Neural progenitor cell (in vitro differentiated cells): ENCODE measurements around the gene ATL1. TPM values are rescaled to one million over a fixed set of nuclear protein-coding genes. Genes with fewer than 3 reads are reported as not detected.

ENCODE experiments used
- DNase-seq: peaks from one replicate; pipeline ENCODE4 v3.0.0-alpha.2; 2016; ENCODE audit warnings: low spot score
- H2AFZ ChIP-seq: fragments of 200-600 bp; sonication (generic); replicated peaks from 2 replicates; pipeline ENCODE4 v1.6.1; 2016; ENCODE audit warnings: antibody characterized with exemption
- H3F3A ChIP-seq: fragments of 200-600 bp; sonication (generic); 2 replicates; pipeline ENCODE4 v1.6.1; 2016; ENCODE audit warnings: antibody characterized with exemption, low read depth
- H3K27ac ChIP-seq: fragments of 200-600 bp; sonication (generic); 2 replicates; pipeline ENCODE4 v1.5.1; 2016; ENCODE audit warnings: mild to moderate bottlenecking
- H3K27me3 ChIP-seq: fragments of 200-600 bp; sonication (generic); 2 replicates; pipeline ENCODE4 v1.6.1; 2016; ENCODE audit warnings: mild to moderate bottlenecking, moderate library complexity
- H3K36me3 ChIP-seq: fragments of 200-600 bp; sonication (generic); 2 replicates; pipeline ENCODE4 v1.5.1; 2016
- H3K4me1 ChIP-seq: fragments of 200-600 bp; sonication (generic); 2 replicates; pipeline ENCODE4 v1.6.1; 2016; ENCODE audit warnings: mixed run types
- H3K4me2 ChIP-seq: fragments of 200-600 bp; sonication (generic); 2 replicates; pipeline ENCODE4 v1.6.1; 2016
- H3K4me3 ChIP-seq: fragments of 200-600 bp; sonication (generic); 2 replicates; pipeline ENCODE4 v1.5.1; 2016
- H3K79me2 ChIP-seq: fragments of 200-600 bp; sonication (generic); 2 replicates; pipeline ENCODE4 v1.6.1; 2016; ENCODE audit warnings: low read depth
- H3K9ac ChIP-seq: fragments of 200-600 bp; sonication (generic); 2 replicates; pipeline ENCODE4 v1.6.1; 2016
- H3K9me3 ChIP-seq: fragments of 200-600 bp; sonication (generic); 2 replicates; pipeline ENCODE4 v1.5.1; 2016; ENCODE audit warnings: low read depth
- H4K20me1 ChIP-seq: fragments of 200-600 bp; sonication (generic); 2 replicates; pipeline ENCODE4 v1.6.1; 2016; ENCODE audit warnings: low read depth
- H3K27ac Mint-ChIP-seq: 3 replicates; pipeline ENCODE4 v1.8.0; 2021; ENCODE audit warnings: mixed read lengths
- H3K27me3 Mint-ChIP-seq: 2 replicates; pipeline ENCODE4 v1.8.0; 2022; ENCODE audit warnings: low read depth, mild to moderate bottlenecking, inconsistent platforms, moderate library complexity, mixed read lengths; ENCODE audit not compliant: insufficient read depth
- H3K36me3 Mint-ChIP-seq: 3 replicates; pipeline ENCODE4 v1.8.0; 2021; ENCODE audit warnings: mixed read lengths
- H3K4me1 Mint-ChIP-seq: 3 replicates; pipeline ENCODE4 v1.8.0; 2021; ENCODE audit warnings: mixed read lengths
- H3K4me3 Mint-ChIP-seq: 3 replicates; pipeline ENCODE4 v1.8.0; 2021; ENCODE audit warnings: mild to moderate bottlenecking, moderate library complexity, mixed read lengths
- H3K9me3 Mint-ChIP-seq: 3 replicates; pipeline ENCODE4 v1.8.0; 2020; ENCODE audit warnings: mixed read lengths
- EZH2 ChIP-seq: fragments of 200-600 bp; sonication (generic); IDR thresholded peaks from 2 replicates; pipeline ENCODE4 v1.6.1; 2017; ENCODE audit warnings: antibody characterized with exemption, mild to moderate bottlenecking, moderate library complexity
- EZH2phosphoT487 ChIP-seq: fragments of 200-600 bp; sonication (generic); IDR thresholded peaks from 2 replicates; pipeline ENCODE4 v1.6.1; 2017; ENCODE audit warnings: antibody characterized with exemption
- total RNA-seq: library from RNA; depleted of rRNA; stranded (reverse); fragments of >200 nt; gene quantifications from 2 replicates; pipeline ENCODE4 v1.2.3, GENCODE V29; 2015; ENCODE audit warnings: low replicate concordance
- TF ChIP-seq, protein P1 (sequence below): fragments of 200-600 bp; sonication (generic); IDR thresholded peaks from 2 replicates; pipeline ENCODE4 v1.5.1; 2017; ENCODE audit warnings: antibody characterized with exemption, mild to moderate bottlenecking

ATL1 gene
- total RNA-seq, 1 donor from 2014 or later = 11.8 TPM

- no peaks in the 10 kb centered on the region for H3K27me3 ChIP-seq
- no peak for TF ChIP-seq EZH2phosphoT487
- no peak for TF ChIP-seq EZH2
- TF ChIP-seq, protein P1, sequence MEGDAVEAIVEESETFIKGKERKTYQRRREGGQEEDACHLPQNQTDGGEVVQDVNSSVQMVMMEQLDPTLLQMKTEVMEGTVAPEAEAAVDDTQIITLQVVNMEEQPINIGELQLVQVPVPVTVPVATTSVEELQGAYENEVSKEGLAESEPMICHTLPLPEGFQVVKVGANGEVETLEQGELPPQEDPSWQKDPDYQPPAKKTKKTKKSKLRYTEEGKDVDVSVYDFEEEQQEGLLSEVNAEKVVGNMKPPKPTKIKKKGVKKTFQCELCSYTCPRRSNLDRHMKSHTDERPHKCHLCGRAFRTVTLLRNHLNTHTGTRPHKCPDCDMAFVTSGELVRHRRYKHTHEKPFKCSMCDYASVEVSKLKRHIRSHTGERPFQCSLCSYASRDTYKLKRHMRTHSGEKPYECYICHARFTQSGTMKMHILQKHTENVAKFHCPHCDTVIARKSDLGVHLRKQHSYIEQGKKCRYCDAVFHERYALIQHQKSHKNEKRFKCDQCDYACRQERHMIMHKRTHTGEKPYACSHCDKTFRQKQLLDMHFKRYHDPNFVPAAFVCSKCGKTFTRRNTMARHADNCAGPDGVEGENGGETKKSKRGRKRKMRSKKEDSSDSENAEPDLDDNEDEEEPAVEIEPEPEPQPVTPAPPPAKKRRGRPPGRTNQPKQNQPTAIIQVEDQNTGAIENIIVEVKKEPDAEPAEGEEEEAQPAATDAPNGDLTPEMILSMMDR = no peak
- no peaks in the 10 kb centered on the region for H3K9me3 ChIP-seq
- H3K36me3 ChIP-seq = peaks cover 4% of the 10 kb centered on the region
- DNase-seq = no peak
- no peaks in the 10 kb centered on the region for H3K4me1 Mint-ChIP-seq
- peaks cover 18% of the 10 kb centered on the region for H3K36me3 Mint-ChIP-seq
- H3K4me2 ChIP-seq = no peak overlapping the region
- H3K4me1 ChIP-seq = peaks cover 10% of the 10 kb centered on the region
- H3K27ac ChIP-seq = no peak overlapping the region
- H3K27ac Mint-ChIP-seq = no peak overlapping the region
- no peak overlapping the region for H3K9ac ChIP-seq
- H4K20me1 ChIP-seq = peaks cover 66% of the 10 kb centered on the region
- H3K9me3 Mint-ChIP-seq = peaks cover 4% of the 10 kb centered on the region
- no peaks in the 10 kb centered on the region for H3K27me3 Mint-ChIP-seq
- no peak overlapping the region for H3K4me3 Mint-ChIP-seq
- H2AFZ ChIP-seq = no peak overlapping the region
- H3F3A ChIP-seq = peaks cover 6% of the 10 kb centered on the region
- H3K79me2 ChIP-seq = peaks cover 100% of the 10 kb centered on the region
- H3K4me3 ChIP-seq = no peak overlapping the region
Observed at GRCh38 chr14:50516091-50516490, 43.9 kb upstream of the ATL1 start.

DNA sequence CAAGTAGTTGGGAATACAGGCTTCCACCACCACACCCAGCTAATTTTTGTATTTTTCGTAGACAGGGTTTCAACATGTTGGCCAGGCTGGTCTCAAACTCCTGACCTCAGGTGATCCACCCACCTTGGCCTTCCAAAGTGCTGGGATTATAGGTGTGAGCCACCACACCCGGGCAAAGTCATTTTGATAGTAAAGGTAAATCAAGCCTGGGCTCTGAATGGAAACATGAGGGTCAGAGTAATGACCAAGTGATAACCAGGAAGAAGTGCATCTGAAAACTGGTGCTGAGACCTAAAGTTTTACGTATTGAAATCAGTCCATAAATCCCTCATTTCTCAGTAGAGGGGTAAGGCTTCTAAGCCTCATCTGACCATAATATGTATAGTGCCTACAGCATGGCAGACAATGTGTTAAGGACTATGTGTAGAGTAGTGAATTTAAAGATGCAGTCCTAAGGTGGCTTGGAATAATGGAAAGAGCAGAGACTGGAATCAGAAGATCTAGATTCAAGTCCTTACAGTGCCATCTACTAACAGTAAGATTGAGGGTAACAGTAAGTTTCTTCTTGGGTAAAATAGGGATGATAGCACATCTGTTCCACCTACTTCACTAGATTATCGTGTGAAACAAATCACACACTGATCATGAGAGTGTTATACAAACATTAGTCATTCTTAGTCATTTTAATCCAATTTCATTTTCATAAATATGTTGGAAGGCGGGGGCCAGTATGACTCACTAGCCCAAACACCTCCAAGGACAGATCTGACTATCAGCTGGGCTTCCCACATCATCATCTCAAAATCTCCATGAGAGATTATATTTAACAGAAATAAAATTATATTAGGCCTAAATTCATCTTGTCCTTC, 38.8 kb upstream of the ATL1 start:
- H3K36me3 ChIP-seq = no peaks in the 10 kb centered on the region
- H3K4me3 Mint-ChIP-seq = no peak overlapping the region
- H3K9me3 ChIP-seq = no peaks in the 10 kb centered on the region
- no peak overlapping the region for H3K4me3 ChIP-seq
- H3K79me2 ChIP-seq = peaks cover 100% of the 10 kb centered on the region
- H3K27me3 Mint-ChIP-seq = no peaks in the 10 kb centered on the region
- no peak for DNase-seq
- no peak overlapping the region for H2AFZ ChIP-seq
- H3K4me1 ChIP-seq = peaks cover 27% of the 10 kb centered on the region
- H4K20me1 ChIP-seq = peaks cover 82% of the 10 kb centered on the region
- H3K27ac Mint-ChIP-seq = no peak overlapping the region
- peak overlapping the region; percentile 41 for H3K27ac ChIP-seq
- H3K36me3 Mint-ChIP-seq = peaks cover 35% of the 10 kb centered on the region
- H3K4me1 Mint-ChIP-seq = peaks cover 7% of the 10 kb centered on the region
- peaks cover 10% of the 10 kb centered on the region for H3K9me3 Mint-ChIP-seq
- H3F3A ChIP-seq = peaks cover 12% of the 10 kb centered on the region
- H3K4me2 ChIP-seq = no peak overlapping the region
- no peaks in the 10 kb centered on the region for H3K27me3 ChIP-seq
- no peak overlapping the region for H3K9ac ChIP-seq
- TF ChIP-seq EZH2 (no peak), EZH2phosphoT487 (no peak)
- TF ChIP-seq, protein P1 = no peak

DNA sequence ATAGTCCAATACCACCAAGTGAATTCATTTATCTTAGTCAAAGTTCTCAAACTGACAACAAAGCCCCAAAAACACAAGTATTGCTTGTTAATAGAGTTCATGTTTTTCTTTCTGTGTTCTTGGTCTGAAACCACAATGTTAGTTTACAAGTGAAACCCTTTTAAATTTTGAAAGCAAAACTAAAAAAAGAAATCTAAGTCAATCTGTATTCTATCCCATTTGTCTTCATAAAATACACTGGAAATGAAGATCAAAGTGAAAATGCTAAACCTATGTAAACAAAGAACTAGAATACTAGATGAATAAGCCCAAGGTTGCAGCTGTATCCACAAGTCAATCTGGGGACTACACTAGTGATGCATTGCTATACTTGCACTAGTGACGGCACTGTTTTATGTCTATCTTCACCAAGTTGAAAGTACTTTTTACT, 38.0 kb upstream of the ATL1 start:
- Histone ChIP-seq H3K4me3 (no peak overlapping the region), H3F3A (peaks cover 12% of the 10 kb centered on the region), H3K9ac (no peak overlapping the region), H3K79me2 (peaks cover 100% of the 10 kb centered on the region), H3K36me3 (no peaks in the 10 kb centered on the region), H2AFZ (no peak overlapping the region), H3K27me3 (no peaks in the 10 kb centered on the region), H3K4me2 (no peak overlapping the region), H3K4me1 (peaks cover 27% of the 10 kb centered on the region), H3K27ac (peak overlapping the region; percentile 5), H3K9me3 (no peaks in the 10 kb centered on the region), H4K20me1 (peaks cover 82% of the 10 kb centered on the region)
- Mint-ChIP-seq H3K27ac (no peak overlapping the region), H3K4me3 (no peak overlapping the region), H3K27me3 (no peaks in the 10 kb centered on the region), H3K9me3 (peaks cover 10% of the 10 kb centered on the region), H3K36me3 (peaks cover 35% of the 10 kb centered on the region), H3K4me1 (peaks cover 7% of the 10 kb centered on the region)
- TF ChIP-seq, protein P1 = no peak
- TF ChIP-seq EZH2phosphoT487 (no peak), EZH2 (no peak)
- DNase-seq = no peak
